H9 (cell line): Measurements from ENCODE around the gene MORN5. TPM values are rescaled to one million over a fixed set of nuclear protein-coding genes. Genes with fewer than 3 reads are reported as not detected.

Source experiments
- DNase-seq: peaks from one replicate; pipeline ENCODE4 v3.0.0-alpha.2; 2017
- H2AFZ ChIP-seq: one replicate; pipeline ENCODE4 v1.6.1; 2013; ENCODE audit warnings: mild to moderate bottlenecking, low read length, control low read depth, moderate library complexity
- H2AK5ac ChIP-seq: 2 replicates; pipeline ENCODE4 v1.6.1; 2013; ENCODE audit warnings: low read length, control low read depth, mixed read lengths; ENCODE audit not compliant: insufficient read length
- H2BK120ac ChIP-seq: one replicate; pipeline ENCODE4 v1.6.1; 2013; ENCODE audit warnings: low read depth, mild to moderate bottlenecking, low read length, control low read depth, inconsistent platforms; ENCODE audit not compliant: poor library complexity, severe bottlenecking
- H2BK12ac ChIP-seq: 2 replicates; pipeline ENCODE4 v1.6.1; 2013; ENCODE audit warnings: low read length, control low read depth, mixed read lengths, low read depth; ENCODE audit not compliant: insufficient read length
- H2BK15ac ChIP-seq: 2 replicates; pipeline ENCODE4 v1.6.1; 2013; ENCODE audit warnings: low read depth, low read length, control low read depth
- H2BK20ac ChIP-seq: one replicate; pipeline ENCODE4 v1.6.1; 2013; ENCODE audit warnings: low read depth, mild to moderate bottlenecking, low read length, control low read depth, inconsistent platforms; ENCODE audit not compliant: poor library complexity, severe bottlenecking
- H2BK5ac ChIP-seq: 2 replicates; pipeline ENCODE4 v1.6.1; 2013; ENCODE audit warnings: low read length, control low read depth, mixed read lengths; ENCODE audit not compliant: insufficient read length
- H3K14ac ChIP-seq: 2 replicates; pipeline ENCODE4 v1.6.1; 2013; ENCODE audit warnings: low read length, control low read depth; ENCODE audit not compliant: insufficient read depth
- H3K18ac ChIP-seq: 2 replicates; pipeline ENCODE4 v1.6.1; 2013; ENCODE audit warnings: low read depth, mild to moderate bottlenecking, mixed read lengths, low read length, control low read depth; ENCODE audit not compliant: insufficient read length
- H3K23ac ChIP-seq: 2 replicates; pipeline ENCODE4 v1.6.1; 2013; ENCODE audit warnings: low read length, control low read depth, mixed read lengths, low read depth; ENCODE audit not compliant: insufficient read length
- H3K23me2 ChIP-seq: 2 replicates; pipeline ENCODE4 v1.6.1; 2013; ENCODE audit warnings: low read depth, mild to moderate bottlenecking, mixed read lengths, low read length, control low read depth; ENCODE audit not compliant: insufficient read length, poor library complexity, severe bottlenecking
- H3K27ac ChIP-seq: 2 replicates; pipeline ENCODE4 v1.5.1; 2013; ENCODE audit warnings: low read length, control low read depth, mixed read lengths, low read depth; ENCODE audit not compliant: insufficient read length
- H3K27me3 ChIP-seq: 2 replicates; pipeline ENCODE4 v1.6.1; 2013; ENCODE audit warnings: low read length, control low read depth, inconsistent platforms; ENCODE audit not compliant: insufficient read depth
- H3K4ac ChIP-seq: 2 replicates; pipeline ENCODE4 v1.6.1; 2013; ENCODE audit warnings: low read depth, mild to moderate bottlenecking, control low read depth, inconsistent platforms, low read length, moderate library complexity
- H3K4me1 ChIP-seq: 2 replicates; pipeline ENCODE4 v1.6.1; 2013; ENCODE audit warnings: low read length, control low read depth, inconsistent platforms; ENCODE audit not compliant: insufficient read depth
- H3K4me2 ChIP-seq: 2 replicates; pipeline ENCODE4 v1.6.1; 2013; ENCODE audit warnings: low read length, control low read depth, mixed read lengths; ENCODE audit not compliant: insufficient read length, insufficient read depth
- H3K56ac ChIP-seq: 2 replicates; pipeline ENCODE4 v1.6.1; 2013; ENCODE audit warnings: low read depth, mild to moderate bottlenecking, mixed read lengths, low read length, control low read depth; ENCODE audit not compliant: insufficient read length
- H3K79me1 ChIP-seq: 2 replicates; pipeline ENCODE4 v1.6.1; 2013; ENCODE audit warnings: low read depth, mild to moderate bottlenecking, moderate library complexity, low read length, control low read depth, inconsistent platforms; ENCODE audit not compliant: insufficient read depth, poor library complexity, severe bottlenecking
- H3K79me2 ChIP-seq: 2 replicates; pipeline ENCODE4 v1.6.1; 2013; ENCODE audit warnings: low read length, control low read depth, inconsistent platforms; ENCODE audit not compliant: insufficient read depth
- H3K9ac ChIP-seq: 2 replicates; pipeline ENCODE4 v1.6.1; 2013; ENCODE audit warnings: low read length, control low read depth, mixed read lengths; ENCODE audit not compliant: insufficient read length; ENCODE audit errors: extremely low read depth
- H3K9me3 ChIP-seq: one replicate; pipeline ENCODE4 v1.6.1; 2013; ENCODE audit warnings: low read depth, low read length, inconsistent platforms; ENCODE audit not compliant: control insufficient read depth
- H3T11ph ChIP-seq: one replicate; pipeline ENCODE4 v1.6.1; 2013; ENCODE audit warnings: mild to moderate bottlenecking, low read length, control low read depth, inconsistent platforms
- H4K20me1 ChIP-seq: one replicate; pipeline ENCODE4 v1.6.1; 2013; ENCODE audit not compliant: control insufficient read depth, insufficient read length, insufficient read depth
- H4K5ac ChIP-seq: 2 replicates; pipeline ENCODE4 v1.6.1; 2013; ENCODE audit warnings: low read depth, mild to moderate bottlenecking, mixed read lengths, low read length, control low read depth; ENCODE audit not compliant: insufficient read length
- H4K8ac ChIP-seq: replicated peaks from 2 replicates; pipeline ENCODE4 v1.6.1; 2013; ENCODE audit warnings: low read length, control low read depth, mixed read lengths, low read depth; ENCODE audit not compliant: insufficient read length
- H4K91ac ChIP-seq: 2 replicates; pipeline ENCODE4 v1.6.1; 2013; ENCODE audit warnings: low read depth, mild to moderate bottlenecking, moderate library complexity, mixed read lengths, low read length, control low read depth; ENCODE audit not compliant: insufficient read length
- H3K27ac Mint-ChIP-seq, 3 experiments: 2 replicates in 2 of 3; 3 replicates in 1 of 3; pipeline ENCODE4 v1.8.0; 2020 to 2021; ENCODE audit warnings: mixed read lengths in 3 of 3, mild to moderate bottlenecking in 1 of 3, moderate library complexity in 1 of 3
- H3K27me3 Mint-ChIP-seq: 2 replicates; pipeline ENCODE4 v1.8.0; 2021; ENCODE audit warnings: low read depth, mild to moderate bottlenecking, moderate library complexity, mixed read lengths
- H3K36me3 Mint-ChIP-seq, 3 experiments: 2 replicates in 2 of 3; 3 replicates in 1 of 3; pipeline ENCODE4 v1.8.0; 2020 to 2021; ENCODE audit warnings: low read depth in 3 of 3, mixed read lengths in 3 of 3; ENCODE audit not compliant: insufficient read depth in 1 of 3
- H3K4me1 Mint-ChIP-seq, 2 experiments: 2 replicates each; pipeline ENCODE4 v1.8.0; 2020; ENCODE audit warnings: mixed read lengths in 2 of 2
- H3K4me3 Mint-ChIP-seq, 2 experiments: 2 replicates in 1 of 2; 3 replicates in 1 of 2; pipeline ENCODE4 v1.8.0; 2020 to 2021; ENCODE audit warnings: mild to moderate bottlenecking in 2 of 2, mixed read lengths in 2 of 2, moderate library complexity in 1 of 2
- H3K9me3 Mint-ChIP-seq, 2 experiments: 2 replicates in 1 of 2; 3 replicates in 1 of 2; pipeline ENCODE4 v1.8.0; 2020; ENCODE audit warnings: mild to moderate bottlenecking in 2 of 2, mixed read lengths in 2 of 2, moderate library complexity in 1 of 2
- CTCF ChIP-seq: fragments of 200-600 bp; sonication (generic); conservative IDR thresholded peaks from 3 replicates; pipeline ENCODE4 v1.8.0; 2021; ENCODE audit warnings: antibody characterized with exemption, mild to moderate bottlenecking
- WGBS: extraction: QIAGEN DNeasy Blood & Tissue Kit; methylation state at CpG from one replicate; pipeline ENCODE4 v1.1.7; 2013; ENCODE audit warnings: missing lambda C conversion rate, low lambda C conversion rate, mixed read lengths; ENCODE audit not compliant: insufficient read length; ENCODE audit errors: extremely low coverage; 5-methylcytosine and 5-hydroxymethylcytosine counted together
- total RNA-seq: library from RNA; stranded (reverse); gene quantifications from 2 replicates; pipeline ENCODE4 v1.2.1, GENCODE V29; 2021

MORN5 gene
- total RNA-seq, 1 experiment from 2014 or later = not detected

- Histone ChIP-seq H2BK20ac (no peak overlapping the region), H2BK5ac (no peak overlapping the region), H2BK120ac (no peak overlapping the region), H2BK12ac (no peak overlapping the region), H4K8ac (no peak overlapping the region), H4K91ac (no peak overlapping the region), H3T11ph (no peak overlapping the region), H3K56ac (no peak overlapping the region), H3K27me3 (no peaks in the 10 kb centered on the region), H3K23ac (no peak overlapping the region), H3K14ac (no peak overlapping the region), H4K5ac (no peak overlapping the region), H3K79me1 (no peaks in the 10 kb centered on the region), H3K9ac (no peak overlapping the region), H3K79me2 (no peaks in the 10 kb centered on the region), H3K9me3 (no peaks in the 10 kb centered on the region), H2BK15ac (no peak overlapping the region), H3K4ac (no peak overlapping the region), H3K23me2 (no peaks in the 10 kb centered on the region), H4K20me1 (no peaks in the 10 kb centered on the region), H3K18ac (no peak overlapping the region), H3K4me2 (no peak overlapping the region), H2AFZ (no peak overlapping the region), H3K27ac (no peak overlapping the region), H2AK5ac (no peak overlapping the region), H3K4me1 (no peaks in the 10 kb centered on the region)
- Mint-ChIP-seq H3K9me3 (no peaks in the 10 kb centered on the region), H3K4me3 (no peak overlapping the region), H3K27me3 (peaks cover 2% of the 10 kb centered on the region; the same call in 1 of the 2 replicates), H3K36me3 (no peaks in the 10 kb centered on the region), H3K27ac (no peak overlapping the region), H3K4me1 (peaks cover 2 to 12% of the 10 kb centered on the region in 2 experiments; a peak in 1 of 4 replicates)
- no peak for TF ChIP-seq CTCF
- DNase-seq = no peak
- no CpG with 5 or more reads among the region's 7 CpGs for WGBS
Observed at GRCh38 chr9:122183501-122183900, 23.8 kb downstream of the MORN5 start.
